GM12878 (cell line): ENCODE data around the gene PRKAR1A. TPM values are rescaled to one million over a fixed set of nuclear protein-coding genes. Genes with fewer than 3 reads are reported as not detected.
"Not testable (repeated sequence)": the region's sequence is repeated elsewhere in the genome, so short reads cannot be mapped to it uniquely, and the experiment has no call there.

Experiments used
- ATAC-seq: fragments of 200-7000 bp; cut with Tn5 transposase; 3 replicates; pipeline ENCODE4 v1.9.1; 2020; ENCODE audit warnings: mild to moderate bottlenecking, moderate library complexity
- BruUV-seq: library from RNA; stranded (reverse); fragments of 400-500 nt; replicated peaks from 2 replicates; lab custom pipeline; 2021; lab: Mats Ljungman, UMichigan
- CTCF ChIA-PET: fragments of 300-600 bp; sonication (Branson Sonifier 250); formaldehyde crosslinking; extraction: SDS; loops from one replicate; lab custom pipeline; 2021; ENCODE audit warnings: inconsistent platforms; lab: Yijun Ruan, JAX
- POLR2A ChIA-PET: fragments of 350-600 bp; formaldehyde crosslinking; extraction: SDS; loops from one replicate; lab custom pipeline; 2021; ENCODE audit warnings: inconsistent platforms; lab: Charles Lee
- RAD21 ChIA-PET: fragments of 300-600 bp; sonication (Branson Sonifier 250); formaldehyde crosslinking; loops from one replicate; lab custom pipeline; 2023; ENCODE audit warnings: antibody characterized with exemption; ENCODE audit not compliant: unreplicated experiment; lab: Charles Lee
- SMC1A ChIA-PET: fragments of 300-600 bp; sonication (Branson Sonifier 250); formaldehyde crosslinking; loops from one replicate; lab custom pipeline; 2023; ENCODE audit not compliant: unreplicated experiment, uncharacterized antibody; lab: Charles Lee
- DNase-seq: peaks from one replicate; pipeline ENCODE4 v3.0.0-alpha.2; 2011; ENCODE audit warnings: low read depth, low spot score
- FAIRE-seq: peaks from 3 replicates; lab custom pipeline; 2011; peaks lifted over from hg19 to GRCh38; lab: Jason Lieb, UNC
- H2AFZ ChIP-seq: 2 replicates; pipeline ENCODE4 v1.6.0; 2011; ENCODE audit warnings: low read depth, low read length, control low read depth; ENCODE audit not compliant: control insufficient read depth
- H3K27ac ChIP-seq: 2 replicates; pipeline ENCODE4 v1.5.1; 2011; ENCODE audit warnings: control low read depth; ENCODE audit not compliant: control insufficient read depth, insufficient read depth
- H3K27me3 ChIP-seq, 2 experiments: replicated peaks in 1 of 2; 2 replicates each; pipeline versions ENCODE4 v1.6.0 to v1.6.1; 2011; ENCODE audit warnings: low read length in 1 of 2; ENCODE audit not compliant: control insufficient read depth in 2 of 2, insufficient read depth in 2 of 2
- H3K36me3 ChIP-seq, 2 experiments: 2 replicates each; pipeline ENCODE4 v1.5.1; 2011; ENCODE audit warnings: low read length in 1 of 2; ENCODE audit not compliant: control insufficient read depth in 2 of 2, insufficient read depth in 2 of 2
- H3K4me1 ChIP-seq: 2 replicates; pipeline ENCODE4 v1.6.1; 2011; ENCODE audit warnings: mild to moderate bottlenecking, low read length, moderate library complexity, mixed read lengths; ENCODE audit not compliant: control insufficient read depth, insufficient read depth
- H3K4me2 ChIP-seq: 2 replicates; pipeline ENCODE4 v1.6.0; 2011; ENCODE audit warnings: control low read depth; ENCODE audit not compliant: control insufficient read depth, insufficient read depth
- H3K4me3 ChIP-seq: fragments of 200-600 bp; sonication (generic); 2 replicates; pipeline ENCODE4 v1.5.1; 2016
- H3K79me2 ChIP-seq: 2 replicates; pipeline ENCODE4 v1.6.0; 2011; ENCODE audit warnings: low read length; ENCODE audit not compliant: control insufficient read depth, insufficient read depth
- H3K9ac ChIP-seq: 2 replicates; pipeline ENCODE4 v1.8.0; 2011; ENCODE audit warnings: low read length, control low read depth, mixed read lengths; ENCODE audit not compliant: control insufficient read depth, insufficient read depth
- H3K9me3 ChIP-seq: replicated peaks from 3 replicates; pipeline ENCODE4 v1.5.1; 2011; ENCODE audit warnings: mild to moderate bottlenecking, low read length; ENCODE audit not compliant: control insufficient read depth, insufficient read depth
- H4K20me1 ChIP-seq: 2 replicates; pipeline ENCODE4 v1.6.0; 2011; ENCODE audit not compliant: control insufficient read depth, insufficient read depth
- NR2C1 ChIP-seq: fragments of 450-650 bp; IDR thresholded peaks from 2 replicates; pipeline ENCODE4 v1.6.1; 2017; ENCODE audit warnings: antibody characterized with exemption, mild to moderate bottlenecking, moderate library complexity
- WGBS: methylation state at CpG from one replicate; pipeline ENCODE4 v1.1.6; 2016; ENCODE audit warnings: low lambda C conversion rate; ENCODE audit not compliant: insufficient replicate concordance, insufficient coverage; ENCODE audit errors: missing lambda C conversion rate; 5-methylcytosine and 5-hydroxymethylcytosine counted together
- in situ Hi-C: fragments of 300-500 bp; cut with MboI; formaldehyde crosslinking; loops from 9 replicates; pipeline ENCODE4 v1.14.3; 2018; ENCODE audit warnings: mixed read lengths
- intact Hi-C: fragments of 100-400 bp; cut with micrococcal nuclease; formaldehyde crosslinking; loops from one replicate; pipeline ENCODE4 v1.14.2; 2022; ENCODE audit not compliant: unreplicated experiment
- polyA plus RNA-seq, 11 experiments: library from polyadenylated mRNA; depleted of rRNA in 4 of 11; unstranded in 6 of 11; stranded (reverse) in 5 of 11; fragments of >200 nt; fragmentation: Nextera tagmentation in 4 of 11; fragmentation: Illumina TruSeq in 1 of 11; extraction: Ambion mirVana in 4 of 11; extraction: Trizol in 1 of 11; gene quantifications; 1 replicate in 1 of 11; 2 replicates in 10 of 11; pipeline versions ENCODE4 v1.2.1 to v1.2.3, GENCODE V29; 2011 to 2016; ENCODE audit warnings: inconsistent platforms in 2 of 11, missing spikeins in 2 of 11, low read depth in 1 of 11
- total RNA-seq, 4 experiments: library from RNA; depleted of rRNA in 3 of 4; stranded (reverse); fragments of >200 nt in 3 of 4; fragmentation: Illumina TruSeq in 1 of 4; extraction: Trizol in 1 of 4; gene quantifications; 2 replicates each; pipeline versions ENCODE4 v1.2.1 to v1.2.3, GENCODE V29; 2013 to 2021
- TF ChIP-seq, protein P1 (sequence below): fragments of 450-650 bp; IDR thresholded peaks from 2 replicates; pipeline ENCODE4 v1.6.1; 2017; ENCODE audit warnings: mild to moderate bottlenecking

Gene PRKAR1A
- total and polyA plus RNA-seq, 10 of the 15 experiments (the other 5 are each of a cell fraction or from before 2014, with no cell fraction given), result 29.1 to 200 (median 125) TPM

DNA sequence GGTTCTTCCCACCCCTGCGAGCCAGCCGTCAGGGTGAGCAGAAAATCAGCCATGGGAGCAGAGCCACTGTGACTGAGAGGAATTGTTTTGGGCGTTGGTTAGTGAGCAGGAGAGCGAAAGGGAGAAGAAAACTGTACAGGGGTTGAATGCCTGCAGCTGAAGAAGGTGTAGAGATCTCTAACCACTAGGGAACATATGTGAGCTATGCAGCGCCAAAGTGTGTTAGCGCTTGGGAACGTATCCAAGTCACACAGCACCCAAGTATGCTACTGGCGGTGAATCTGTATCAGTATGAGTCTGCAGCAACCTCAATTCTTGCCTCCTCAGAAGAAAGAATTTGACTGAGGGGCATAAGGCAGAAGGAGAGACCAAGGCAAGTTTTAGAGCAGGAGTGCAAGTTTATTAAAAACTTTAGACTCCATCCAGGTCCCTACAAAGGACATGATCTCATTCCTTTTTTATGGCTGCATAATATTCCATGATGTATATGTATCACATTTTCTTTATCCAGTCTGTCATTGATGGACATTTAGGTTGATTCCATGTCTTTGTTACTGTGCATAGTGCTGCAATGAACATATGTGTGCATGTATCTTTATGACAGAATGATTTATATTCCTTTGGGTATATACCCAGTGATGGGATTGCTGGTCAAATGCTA lies 19.7 kb upstream of the PRKAR1A start:
- H3K4me2 ChIP-seq, ATAC-seq, POLR2A ChIA-PET, H3K27me3 ChIP-seq, H3K4me3 ChIP-seq, BruUV-seq, H3K9ac ChIP-seq, SMC1A ChIA-PET, H3K27ac ChIP-seq, CTCF ChIA-PET, intact Hi-C loops, H2AFZ ChIP-seq, in situ Hi-C loops, H3K79me2 ChIP-seq, H3K36me3 ChIP-seq, FAIRE-seq, DNase-seq, H4K20me1 ChIP-seq, H3K9me3 ChIP-seq: not testable (repeated sequence)
- H3K4me1 ChIP-seq, result peaks cover 32% of the 10 kb centered on the region
- TF ChIP-seq, protein P1, sequence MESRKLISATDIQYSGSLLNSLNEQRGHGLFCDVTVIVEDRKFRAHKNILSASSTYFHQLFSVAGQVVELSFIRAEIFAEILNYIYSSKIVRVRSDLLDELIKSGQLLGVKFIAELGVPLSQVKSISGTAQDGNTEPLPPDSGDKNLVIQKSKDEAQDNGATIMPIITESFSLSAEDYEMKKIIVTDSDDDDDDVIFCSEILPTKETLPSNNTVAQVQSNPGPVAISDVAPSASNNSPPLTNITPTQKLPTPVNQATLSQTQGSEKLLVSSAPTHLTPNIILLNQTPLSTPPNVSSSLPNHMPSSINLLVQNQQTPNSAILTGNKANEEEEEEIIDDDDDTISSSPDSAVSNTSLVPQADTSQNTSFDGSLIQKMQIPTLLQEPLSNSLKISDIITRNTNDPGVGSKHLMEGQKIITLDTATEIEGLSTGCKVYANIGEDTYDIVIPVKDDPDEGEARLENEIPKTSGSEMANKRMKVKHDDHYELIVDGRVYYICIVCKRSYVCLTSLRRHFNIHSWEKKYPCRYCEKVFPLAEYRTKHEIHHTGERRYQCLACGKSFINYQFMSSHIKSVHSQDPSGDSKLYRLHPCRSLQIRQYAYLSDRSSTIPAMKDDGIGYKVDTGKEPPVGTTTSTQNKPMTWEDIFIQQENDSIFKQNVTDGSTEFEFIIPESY, result peak; percentile 65; the same call in 1 of the 2 replicates
- RAD21 ChIA-PET, result interaction anchor here (0.7 kb wide), 1 partner anchor 20 kb away, joined by 3 read pairs; the partner anchor contains the start of gene PRKAR1A
- 73% methylated on average over 8 of the region's 8 CpGs for WGBS

DNA sequence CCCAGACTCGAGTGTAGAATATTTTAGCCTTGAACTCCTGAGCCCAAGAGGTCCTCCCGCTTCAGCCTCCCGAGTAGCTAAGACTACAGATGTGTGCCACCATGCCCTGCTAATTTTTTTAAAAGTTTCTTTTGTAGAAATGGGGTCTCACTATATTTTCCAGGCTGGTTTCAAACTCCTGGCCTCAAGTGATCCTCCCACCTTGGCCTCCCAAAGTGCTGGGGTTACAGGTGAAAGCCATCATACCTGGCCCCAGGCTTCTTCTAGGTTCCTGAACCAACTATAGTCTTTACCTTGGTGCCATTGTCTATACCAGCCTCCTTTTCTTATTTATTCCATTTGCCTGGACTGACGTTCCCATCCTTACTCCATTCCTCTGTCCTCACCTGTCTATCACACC lies 17.1 kb upstream of the PRKAR1A start:
- no peak for FAIRE-seq
- no peak for TF ChIP-seq NR2C1
- Histone ChIP-seq H3K4me2 (no peak overlapping the region), H3K4me1 (peaks cover 41% of the 10 kb centered on the region), H3K27ac (no peak overlapping the region), H2AFZ (no peak overlapping the region), H3K79me2 (no peaks in the 10 kb centered on the region), H3K4me3 (no peak overlapping the region), H3K9ac (no peak overlapping the region), H4K20me1 (no peaks in the 10 kb centered on the region), H3K9me3 (no peaks in the 10 kb centered on the region; the same call in 2 of the 3 replicates), H3K27me3 (no peaks in the 10 kb centered on the region), H3K36me3 (no peaks in the 10 kb centered on the region)
- 85% methylated on average over 4 of the region's 4 CpGs for WGBS
- DNase-seq, result no peak
- BruUV-seq, result no TSS peak
- ChIA-PET RAD21 (no interaction called here), POLR2A (no interaction called here), SMC1A (interaction anchor here (0.6 to 3.9 kb wide), 2 partner anchors 32 to 119 kb away, joined by 3 to 15 read pairs; no protein-coding TSS in a partner anchor), CTCF (interaction anchor here (1.6 to 6.2 kb wide), 2 partner anchors 28 to 119 kb away, joined by 3 to 59 read pairs; no protein-coding TSS in a partner anchor)
- intact Hi-C loops (no loop called here), in situ Hi-C loops (no loop called here)
- no peak for ATAC-seq
